Right lobe of liver (tissue), 6 donors: ENCODE data around the gene C14orf132. TPM values are rescaled to one million over a fixed set of nuclear protein-coding genes. Genes with fewer than 3 reads are reported as not detected.
A peak's percentile ranks its signal among the peaks of the same experiment; 100 is the strongest.

Experiments used
- ATAC-seq, 4 donors: fragments of 200-7000 bp; cut with Tn5 transposase; one replicate each; pipeline ENCODE4 v1.9.1; 2020; ENCODE audit warnings: mild to moderate bottlenecking in 4 of 4, moderate library complexity in 4 of 4
- DNase-seq, 3 donors: peaks; one replicate each; pipeline ENCODE4 v3.0.0-alpha.2; 2020
- H3K27ac ChIP-seq, 3 donors: fragments of 200-600 bp; one replicate each; pipeline ENCODE4 v1.8.0; 2022
- H3K27me3 ChIP-seq, 2 donors: fragments of 200-600 bp; one replicate each; pipeline ENCODE4 v1.8.0; 2022
- H3K36me3 ChIP-seq, 4 donors: fragments of 200-600 bp; sonication (generic) in 1 of 4; one replicate each; pipeline versions ENCODE4 v1.5.1 to v1.8.0; 2017 to 2022; ENCODE audit warnings: control low read depth in 1 of 4
- H3K4me1 ChIP-seq, 4 donors: fragments of 200-600 bp; sonication (generic) in 1 of 4; one replicate each; pipeline versions ENCODE4 v1.5.1 to v1.8.0; 2017 to 2022; ENCODE audit warnings: control low read depth in 1 of 4
- H3K4me3 ChIP-seq, 3 donors: fragments of 200-600 bp; one replicate each; pipeline ENCODE4 v1.8.0; 2022
- H3K9me3 ChIP-seq, 4 donors: fragments of 200-600 bp; sonication (generic) in 1 of 4; one replicate each; pipeline versions ENCODE4 v1.5.1 to v1.8.0; 2017 to 2022; ENCODE audit warnings: control low read depth in 1 of 4
- CTCF ChIP-seq, 4 donors: fragments of 200-600 bp in 3 of 4; fragments of 450-650 bp in 1 of 4; IDR thresholded peaks; one replicate each; pipeline versions ENCODE4 v1.5.1 to v1.8.0; 2016 to 2022; ENCODE audit warnings: antibody characterized with exemption in 4 of 4, mild to moderate bottlenecking in 2 of 4
- POLR2A ChIP-seq: fragments of 450-650 bp; IDR thresholded peaks from one replicate; pipeline ENCODE4 v1.6.1; 2017; ENCODE audit warnings: antibody characterized with exemption, mild to moderate bottlenecking
- WGBS: methylation state at CpG from one replicate; pipeline ENCODE4 v1.1.6; 2018; ENCODE audit warnings: low coverage, low lambda C conversion rate; ENCODE audit not compliant: insufficient coverage; ENCODE audit errors: missing lambda C conversion rate; 5-methylcytosine and 5-hydroxymethylcytosine counted together
- intact Hi-C, 2 donors: fragments of 100-400 bp; cut with DNase I; formaldehyde crosslinking; loops; one replicate each; pipeline versions ENCODE4 v1.11.2 to v1.14.1; 2022
- total RNA-seq, 6 experiments: library from RNA; depleted of rRNA in 2 of 6; stranded (reverse); fragments of >200 nt in 2 of 6; fragmentation: NEBNext Ultra II Directional in 3 of 6; extraction: Animal tissue kit (Norgen Biotek cat#: 25700) in 3 of 6; gene quantifications; one replicate each; pipeline versions ENCODE4 v1.1.0 to v1.2.4, GENCODE V29; 2016 to 2023
- donor health status: DM: no; HTN: yes; CAD: no.
- donor health status: DM: no; HTN: no; CAD: no.
- donor health status: DM: no; HTN: no; CAD: no.
- donor health status: DM: no; HTN: yes; CAD: no.
- donor health status: DM: no; HTN: yes; CAD: no.

The C14orf132 gene
- total RNA-seq, 6 experiments from 2014 or later, result 1.7 to 6.9 (median 3.3) TPM

- H3K27ac ChIP-seq, result no peak overlapping the region
- no peaks in the 10 kb centered on the region for H3K27me3 ChIP-seq
- ATAC-seq (no peak), DNase-seq (no peak)
- intact Hi-C loops, result no loop called here
- no peak overlapping the region for H3K4me3 ChIP-seq
- 77% methylated on average over 4 of the region's 4 CpGs for WGBS
- no peaks in the 10 kb centered on the region for H3K4me1 ChIP-seq
- TF ChIP-seq POLR2A (no peak), CTCF (IDR thresholded peaks at IDR 0.05) (no peak)
- H3K9me3 ChIP-seq, result no peaks in the 10 kb centered on the region
- H3K36me3 ChIP-seq, result no peaks in the 10 kb centered on the region
These were observed 10.0 kb upstream of the C14orf132 start for GRCh38 chr14:96029089-96029645.

GRCh38 chr14:96030108-96030760 lies 8.9 kb upstream of the C14orf132 start:
- H3K4me3 ChIP-seq, result no peak overlapping the region
- H3K27ac ChIP-seq, result no peak overlapping the region
- no peaks in the 10 kb centered on the region for H3K36me3 ChIP-seq
- WGBS, result 78% methylated on average over 10 of the region's 11 CpGs
- no peaks in the 10 kb centered on the region for H3K9me3 ChIP-seq
- no peaks in the 10 kb centered on the region for H3K4me1 ChIP-seq
- DNase-seq (no peak), ATAC-seq (peak in 1 of 4 donors; percentile 22)
- no peak for TF ChIP-seq CTCF (IDR thresholded peaks at IDR 0.05)
- TF ChIP-seq POLR2A, result no peak
- intact Hi-C loops, result no loop called here
- H3K27me3 ChIP-seq, result no peaks in the 10 kb centered on the region

GRCh38 chr14:96031691-96032090 lies 7.5 kb upstream of the C14orf132 start:
- no peak overlapping the region for H3K27ac ChIP-seq
- no peaks in the 10 kb centered on the region for H3K4me1 ChIP-seq
- H3K36me3 ChIP-seq, result no peaks in the 10 kb centered on the region
- H3K9me3 ChIP-seq, result no peaks in the 10 kb centered on the region
- DNase-seq (no peak), ATAC-seq (no peak)
- H3K4me3 ChIP-seq, result no peak overlapping the region
- TF ChIP-seq CTCF (IDR thresholded peaks at IDR 0.05), result no peak
- TF ChIP-seq POLR2A, result no peak
- 60% methylated on average over 1 of the region's 1 CpG for WGBS
- no peaks in the 10 kb centered on the region for H3K27me3 ChIP-seq
- intact Hi-C loops, result no loop called here

- H3K36me3 ChIP-seq, result no peaks in the 10 kb centered on the region
- H3K27ac ChIP-seq, result no peak overlapping the region
- WGBS, result 60% methylated on average over 2 of the region's 2 CpGs
- no peaks in the 10 kb centered on the region for H3K9me3 ChIP-seq
- H3K4me3 ChIP-seq, result no peak overlapping the region
- intact Hi-C loops, result no loop called here
- no peak for ATAC-seq
- no peak for DNase-seq
- H3K4me1 ChIP-seq, result peaks cover 0 to 4% (median 0%) of the 10 kb centered on the region in 4 donors
- no peak for TF ChIP-seq CTCF (IDR thresholded peaks at IDR 0.05)
- TF ChIP-seq POLR2A, result no peak
- no peaks in the 10 kb centered on the region for H3K27me3 ChIP-seq
These were observed 3.7 kb upstream of the C14orf132 start for GRCh38 chr14:96035456-96035855.
